Astrocyte of the spinal cord (primary cell): Measurements from ENCODE around the gene PHLDB2.

ENCODE experiments used
- DNase-seq: peaks from one replicate; pipeline ENCODE4 v3.0.0; 2011; ENCODE audit warnings: low read depth, low spot score
- H3K4me3 ChIP-seq: 2 replicates; pipeline ENCODE4 v1.5.1; 2011; ENCODE audit warnings: low read depth, mild to moderate bottlenecking, low read length, moderate library complexity
- in situ Hi-C: cut with HindIII; loops from 2 replicates; pipeline ENCODE4 v1.10.0; 2017; ENCODE audit warnings: low sequenced_read_pairs
- TF ChIP-seq, protein P1 (sequence below): IDR thresholded peaks from 2 replicates; pipeline ENCODE4 v1.5.1; 2012; ENCODE audit warnings: low read depth, mild to moderate bottlenecking, low read length, inconsistent platforms

Gene PHLDB2

DNA sequence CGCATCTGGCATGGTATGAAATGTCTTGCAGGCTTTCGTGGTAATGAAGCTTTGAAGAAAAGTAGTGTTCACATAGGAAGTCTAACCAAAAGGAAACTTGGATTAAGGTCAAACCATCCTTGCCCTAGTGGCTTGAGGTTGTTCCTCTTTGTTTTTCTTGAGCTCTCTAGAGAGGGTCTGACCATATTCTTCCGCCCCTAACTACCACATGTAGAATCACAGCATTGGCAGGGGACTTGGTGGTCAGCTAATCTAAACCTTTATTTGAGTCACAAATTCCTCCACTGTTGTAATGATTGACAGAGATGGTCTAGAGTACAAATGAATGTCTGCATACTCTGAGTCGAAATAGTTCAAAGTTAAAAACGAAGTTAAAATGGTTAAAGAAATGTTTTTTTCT, 39.1 kb upstream of the PHLDB2 start:
- no peak for DNase-seq
- TF ChIP-seq, protein P1, sequence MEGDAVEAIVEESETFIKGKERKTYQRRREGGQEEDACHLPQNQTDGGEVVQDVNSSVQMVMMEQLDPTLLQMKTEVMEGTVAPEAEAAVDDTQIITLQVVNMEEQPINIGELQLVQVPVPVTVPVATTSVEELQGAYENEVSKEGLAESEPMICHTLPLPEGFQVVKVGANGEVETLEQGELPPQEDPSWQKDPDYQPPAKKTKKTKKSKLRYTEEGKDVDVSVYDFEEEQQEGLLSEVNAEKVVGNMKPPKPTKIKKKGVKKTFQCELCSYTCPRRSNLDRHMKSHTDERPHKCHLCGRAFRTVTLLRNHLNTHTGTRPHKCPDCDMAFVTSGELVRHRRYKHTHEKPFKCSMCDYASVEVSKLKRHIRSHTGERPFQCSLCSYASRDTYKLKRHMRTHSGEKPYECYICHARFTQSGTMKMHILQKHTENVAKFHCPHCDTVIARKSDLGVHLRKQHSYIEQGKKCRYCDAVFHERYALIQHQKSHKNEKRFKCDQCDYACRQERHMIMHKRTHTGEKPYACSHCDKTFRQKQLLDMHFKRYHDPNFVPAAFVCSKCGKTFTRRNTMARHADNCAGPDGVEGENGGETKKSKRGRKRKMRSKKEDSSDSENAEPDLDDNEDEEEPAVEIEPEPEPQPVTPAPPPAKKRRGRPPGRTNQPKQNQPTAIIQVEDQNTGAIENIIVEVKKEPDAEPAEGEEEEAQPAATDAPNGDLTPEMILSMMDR: no peak
- in situ Hi-C loops: no loop called here
- H3K4me3 ChIP-seq: no peak overlapping the region

DNA sequence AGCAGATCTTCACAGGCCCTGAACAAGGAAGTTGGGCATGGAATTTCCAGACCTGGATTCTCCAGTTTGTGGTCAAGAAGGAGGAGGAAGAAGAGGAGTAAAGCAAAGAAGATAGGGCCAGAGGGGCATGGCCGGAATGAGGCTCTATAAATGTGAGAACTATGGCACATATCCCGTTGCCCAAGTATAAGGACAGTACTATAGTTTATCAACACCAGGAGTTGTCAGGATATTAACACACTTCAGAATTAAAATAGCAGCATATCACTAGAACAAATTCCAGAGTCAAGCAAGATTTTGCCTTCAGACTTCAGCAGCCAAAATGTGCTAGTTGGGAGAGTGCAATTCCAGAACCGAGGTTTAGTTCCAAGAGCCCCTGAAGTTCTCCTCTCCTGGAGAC, 38.4 kb upstream of the PHLDB2 start:
- no peak overlapping the region for H3K4me3 ChIP-seq
- in situ Hi-C loops: no loop called here
- no peak for DNase-seq
- TF ChIP-seq, protein P1: no peak

DNA sequence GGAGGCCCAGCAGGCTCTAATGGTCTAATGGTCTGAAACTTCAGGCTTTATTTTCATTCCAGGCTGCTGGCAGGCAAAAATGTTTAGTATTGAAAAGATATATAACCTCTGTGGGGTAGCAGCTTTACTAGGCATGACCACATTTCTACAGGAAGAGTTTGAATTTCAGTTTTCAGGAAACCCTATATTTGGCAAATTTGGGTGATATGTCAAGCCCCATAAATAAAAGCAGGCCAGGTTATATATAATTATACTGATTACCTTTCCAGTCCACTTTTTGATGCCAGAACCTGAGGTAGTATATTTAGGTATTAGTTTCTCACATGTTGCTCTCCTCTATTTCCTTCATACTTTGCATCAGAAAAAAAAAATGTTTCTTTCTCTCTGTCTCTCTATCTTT, 37.2 kb upstream of the PHLDB2 start:
- H3K4me3 ChIP-seq: no peak overlapping the region
- no peak for DNase-seq
- in situ Hi-C loops: no loop called here
- TF ChIP-seq, protein P1: no peak

DNA sequence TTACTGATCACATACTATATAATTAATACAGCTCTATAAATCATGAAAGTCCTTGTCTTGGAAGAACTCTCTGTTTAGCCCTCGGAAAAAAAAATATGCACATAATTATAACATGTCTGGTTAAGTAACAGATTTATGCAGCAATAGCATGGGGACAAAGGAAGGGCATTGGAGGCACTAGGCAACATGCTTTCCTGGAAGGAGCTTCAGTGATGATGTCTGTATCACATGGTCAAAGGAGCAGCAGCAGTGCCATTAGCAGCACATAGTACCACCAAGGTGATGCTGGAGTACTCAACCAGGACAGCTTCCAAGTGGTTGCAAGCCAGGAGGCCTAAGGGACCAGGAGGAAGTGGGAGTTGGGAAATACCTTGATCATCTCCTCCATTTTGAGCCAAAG, 36.3 kb upstream of the PHLDB2 start:
- H3K4me3 ChIP-seq: no peak overlapping the region
- no peak for DNase-seq
- TF ChIP-seq, protein P1: no peak
- in situ Hi-C loops: no loop called here

DNA sequence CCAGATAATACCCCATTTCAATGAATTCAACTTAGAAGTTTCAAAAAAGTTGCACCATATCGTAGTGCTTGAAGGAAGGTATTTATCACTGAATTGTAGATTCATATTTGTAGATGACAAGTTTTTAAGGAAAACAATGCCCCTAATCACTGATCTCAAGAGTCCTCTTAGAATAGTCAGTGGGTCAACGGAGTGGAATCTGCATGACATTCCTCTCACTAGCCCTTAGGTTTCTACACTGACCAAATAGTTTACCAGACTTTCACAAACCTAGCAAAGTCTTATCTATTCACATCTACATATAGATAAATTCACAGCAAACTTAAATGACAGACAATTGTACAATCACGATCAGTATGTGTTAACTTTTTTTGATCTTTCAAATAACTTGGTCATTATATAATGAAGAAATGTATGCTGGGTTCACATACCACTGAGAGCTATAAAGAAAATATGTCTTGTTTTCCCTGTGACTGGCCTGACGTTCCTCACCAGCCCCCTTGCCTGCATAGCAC, 35.7 kb upstream of the PHLDB2 start:
- H3K4me3 ChIP-seq: no peak overlapping the region
- in situ Hi-C loops: no loop called here
- TF ChIP-seq, protein P1: no peak
- no peak for DNase-seq

DNA sequence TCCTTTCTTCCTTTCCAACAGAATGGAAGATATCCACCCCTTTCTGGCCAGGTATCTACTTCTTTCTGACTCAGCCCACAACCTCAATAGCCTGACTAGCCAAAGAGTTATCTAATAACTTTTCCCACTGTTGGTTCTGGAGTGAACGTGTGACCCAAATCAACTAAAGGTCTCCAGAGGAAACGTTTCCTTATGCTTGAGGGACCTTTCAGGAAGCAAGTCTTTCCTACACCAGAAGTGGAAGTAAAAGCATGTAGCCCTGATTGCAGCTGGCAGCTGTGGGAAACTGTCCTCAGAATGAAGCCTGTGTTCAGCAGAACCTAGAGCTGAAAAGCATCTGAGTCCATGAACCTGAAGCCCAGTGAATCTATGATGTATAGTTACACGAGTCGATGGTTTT, 34.7 kb upstream of the PHLDB2 start:
- TF ChIP-seq, protein P1: no peak
- DNase-seq: no peak
- H3K4me3 ChIP-seq: no peak overlapping the region
- in situ Hi-C loops: no loop called here

DNA sequence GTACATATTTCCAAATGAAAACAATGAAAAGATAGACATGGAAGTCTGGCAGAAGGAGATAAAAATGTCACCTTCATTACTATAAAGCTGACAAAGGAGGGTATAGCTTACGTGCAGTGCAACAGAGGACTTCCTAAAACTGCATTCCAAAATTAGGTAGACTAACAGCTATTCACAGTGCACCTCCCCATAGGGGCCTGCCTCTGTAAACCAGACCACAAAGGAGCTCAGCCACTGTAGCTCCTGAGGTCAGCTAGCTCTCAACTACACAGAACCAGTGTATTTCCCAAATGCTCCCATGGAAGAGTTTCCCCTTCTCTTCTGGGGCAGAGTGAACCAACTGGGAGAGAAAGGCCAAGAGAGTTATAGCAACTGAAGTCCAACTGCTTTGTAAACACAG, 31.2 kb upstream of the PHLDB2 start:
- TF ChIP-seq, protein P1: no peak
- in situ Hi-C loops: no loop called here
- no peak for DNase-seq
- no peak overlapping the region for H3K4me3 ChIP-seq
